Measurements from ENCODE around the gene GNB5. TPM values are rescaled to one million over a fixed set of nuclear protein-coding genes. Genes with fewer than 3 reads are reported as not detected.

The GNB5 gene
- total and polyA plus RNA-seq, 2 of the 13 experiments (the other 11 are each of a cell fraction or from before 2014, with no cell fraction given), result 13.7 to 14.4 TPM

DNA sequence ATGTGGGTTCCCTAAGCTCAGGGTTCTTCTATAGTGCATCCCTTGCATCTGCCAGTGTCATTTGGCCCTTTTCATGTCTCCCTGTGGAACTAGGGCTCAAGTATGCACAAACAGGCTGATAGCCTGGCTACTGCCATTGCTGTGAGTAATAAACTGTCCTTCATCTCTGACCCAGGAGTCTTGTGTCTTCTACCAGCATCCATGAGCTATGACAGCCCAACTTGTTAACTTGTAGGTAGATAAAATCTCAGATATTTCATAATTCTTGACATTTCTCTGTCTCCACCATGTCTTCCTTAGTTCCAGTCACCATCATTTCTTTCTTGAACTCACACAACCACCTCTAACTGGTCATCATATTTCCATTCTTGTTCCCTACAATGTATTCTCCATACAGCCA, 59.1 kb downstream of the GNB5 start:
- intact Hi-C loops (cut with micrococcal nuclease; ENCODE audit: unreplicated experiment) (loop anchor here (10.0 kb wide), 1 partner anchor 347 kb away; no protein-coding TSS in a partner anchor), in situ Hi-C loops (cut with HindIII; ENCODE audit: extremely low pct_ligation_motif_present, low pct_unique_long_range_greater_than_20kb) (no loop called here)
- POLR2A ChIA-PET, result no interaction called here
- Histone ChIP-seq H3K27ac (ENCODE audit: extremely low read length, insufficient read depth, low read length) (no peak overlapping the region), H3K4me3 (replicated peaks in 1 of 3; ENCODE audit: insufficient read depth in 1 of 3, low read depth in 2 of 3, low read length in 3 of 3) (no peak overlapping the region), H3K4me1 (ENCODE audit: insufficient read depth, low read length) (peaks cover 41% of the 10 kb centered on the region), H3K79me2 (ENCODE audit: insufficient read depth, low read length) (no peaks in the 10 kb centered on the region), H4K20me1 (ENCODE audit: insufficient read depth, low read length) (no peaks in the 10 kb centered on the region), H3K9ac (ENCODE audit: insufficient read depth, low read depth, low read length) (no peak overlapping the region), H3K36me3 (replicated peaks in 1 of 2; ENCODE audit: control insufficient read depth in 1 of 2, insufficient read depth in 2 of 2, low read length in 2 of 2) (no peaks in the 10 kb centered on the region), H3K27me3 (ENCODE audit: control insufficient read depth in 1 of 2, insufficient read depth in 2 of 2, low read length in 2 of 2) (no peaks in the 10 kb centered on the region), H3K9me3 (ENCODE audit: low read length) (no peaks in the 10 kb centered on the region), H2AFZ (ENCODE audit: low read length) (no peak overlapping the region), H3K4me2 (ENCODE audit: low read depth, low read length) (no peak overlapping the region)
- CTCF ChIA-PET (ENCODE audit: low intra/inter-chr PET ratio, low total read pairs), result no interaction called here
- TF ChIP-seq ZIK1 (CRISPR knock-in tag; IDR thresholded peaks at IDR 0.05; ENCODE audit: borderline replicate concordance, low read depth), result no peak
- no peak for TF ChIP-seq HOXD1 (CRISPR knock-in tag; IDR thresholded peaks at IDR 0.05)
- no peak for TF ChIP-seq NR2C2 (CRISPR knock-in tag; IDR thresholded peaks at IDR 0.05; ENCODE audit: borderline replicate concordance)
- TF ChIP-seq U2AF1 (optimal IDR thresholded peaks at IDR 0.05; ENCODE audit: low read depth, low read length), result no peak
- TF ChIP-seq, protein P1, sequence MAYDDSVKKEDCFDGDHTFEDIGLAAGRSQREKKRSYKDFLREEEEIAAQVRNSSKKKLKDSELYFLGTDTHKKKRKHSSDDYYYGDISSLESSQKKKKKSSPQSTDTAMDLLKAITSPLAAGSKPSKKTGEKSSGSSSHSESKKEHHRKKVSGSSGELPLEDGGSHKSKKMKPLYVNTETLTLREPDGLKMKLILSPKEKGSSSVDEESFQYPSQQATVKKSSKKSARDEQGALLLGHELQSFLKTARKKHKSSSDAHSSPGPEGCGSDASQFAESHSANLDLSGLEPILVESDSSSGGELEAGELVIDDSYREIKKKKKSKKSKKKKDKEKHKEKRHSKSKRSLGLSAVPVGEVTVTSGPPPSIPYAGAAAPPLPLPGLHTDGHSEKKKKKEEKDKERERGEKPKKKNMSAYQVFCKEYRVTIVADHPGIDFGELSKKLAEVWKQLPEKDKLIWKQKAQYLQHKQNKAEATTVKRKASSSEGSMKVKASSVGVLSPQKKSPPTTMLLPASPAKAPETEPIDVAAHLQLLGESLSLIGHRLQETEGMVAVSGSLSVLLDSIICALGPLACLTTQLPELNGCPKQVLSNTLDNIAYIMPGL (CRISPR knock-in tag; IDR thresholded peaks at IDR 0.05; ENCODE audit: borderline replicate concordance in 1 of 2, low read depth in 1 of 2), result no peak
- no peak for TF ChIP-seq POLR2G (IDR thresholded peaks at IDR 0.05; ENCODE audit: low read depth, low read length)
- no peak for TF ChIP-seq MYNN (CRISPR knock-in tag; IDR thresholded peaks at IDR 0.05; ENCODE audit: low read depth)
- TF ChIP-seq MAFG (CRISPR knock-in tag; IDR thresholded peaks at IDR 0.05), result no peak
- TF ChIP-seq SMAD3 (CRISPR knock-in tag; IDR thresholded peaks at IDR 0.05), result no peak
- no peak for TF ChIP-seq SNAPC2 (CRISPR knock-in tag; IDR thresholded peaks at IDR 0.05)
- no peak for TF ChIP-seq SRSF4 (IDR thresholded peaks at IDR 0.05; ENCODE audit: low read depth, low read length, poor library complexity, severe bottlenecking)
- no TSS peak for BruUV-seq (replicated peaks)
- DNase-seq (ENCODE audit: low spot score) (no peak), FAIRE-seq (no peak), ATAC-seq (no peak)

Measured in HepG2 (cell line).